Measurements from ENCODE around the gene NKD1. TPM values are rescaled to one million over a fixed set of nuclear protein-coding genes. Genes with fewer than 3 reads are reported as not detected.
"Not testable (repeated sequence)": the region's sequence is repeated elsewhere in the genome, so short reads cannot be mapped to it uniquely, and the experiment has no call there.

Gene NKD1
- total RNA-seq, 1 donor from 2014 or later, result 1.5 TPM

DNA sequence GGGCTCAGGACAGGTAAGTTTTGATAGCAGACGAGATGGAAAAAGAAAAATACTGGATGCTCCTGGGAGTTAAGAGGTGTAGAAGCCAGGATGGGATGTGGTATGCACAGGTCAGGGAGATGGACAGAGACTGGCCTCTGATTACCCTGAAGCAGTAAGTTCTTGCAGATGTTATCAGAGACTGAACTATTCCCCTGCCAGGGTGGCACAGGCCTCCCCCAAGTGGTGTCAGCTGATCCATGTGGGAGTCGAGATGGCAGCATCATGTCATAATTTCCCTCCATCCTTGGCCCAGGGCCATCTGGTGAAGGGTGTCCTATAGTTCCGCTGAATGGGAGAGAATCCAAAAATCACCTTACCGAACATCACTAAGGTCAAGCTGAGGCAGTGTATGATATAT, 14.1 kb upstream of the NKD1 start:
- intact Hi-C loops (cut with micrococcal nuclease), result no loop called here
- Mint-ChIP-seq H3K4me1 (no peaks in the 10 kb centered on the region), H3K36me3 (ENCODE audit: low read depth) (no peaks in the 10 kb centered on the region), H3K4me3 (no peak overlapping the region), H3K9me3 (peaks cover 18% of the 10 kb centered on the region), H3K27ac (no peak overlapping the region), H3K27me3 (peaks cover 19% of the 10 kb centered on the region)
- CTCF ChIA-PET, result no interaction called here
- TF ChIP-seq, protein P1, sequence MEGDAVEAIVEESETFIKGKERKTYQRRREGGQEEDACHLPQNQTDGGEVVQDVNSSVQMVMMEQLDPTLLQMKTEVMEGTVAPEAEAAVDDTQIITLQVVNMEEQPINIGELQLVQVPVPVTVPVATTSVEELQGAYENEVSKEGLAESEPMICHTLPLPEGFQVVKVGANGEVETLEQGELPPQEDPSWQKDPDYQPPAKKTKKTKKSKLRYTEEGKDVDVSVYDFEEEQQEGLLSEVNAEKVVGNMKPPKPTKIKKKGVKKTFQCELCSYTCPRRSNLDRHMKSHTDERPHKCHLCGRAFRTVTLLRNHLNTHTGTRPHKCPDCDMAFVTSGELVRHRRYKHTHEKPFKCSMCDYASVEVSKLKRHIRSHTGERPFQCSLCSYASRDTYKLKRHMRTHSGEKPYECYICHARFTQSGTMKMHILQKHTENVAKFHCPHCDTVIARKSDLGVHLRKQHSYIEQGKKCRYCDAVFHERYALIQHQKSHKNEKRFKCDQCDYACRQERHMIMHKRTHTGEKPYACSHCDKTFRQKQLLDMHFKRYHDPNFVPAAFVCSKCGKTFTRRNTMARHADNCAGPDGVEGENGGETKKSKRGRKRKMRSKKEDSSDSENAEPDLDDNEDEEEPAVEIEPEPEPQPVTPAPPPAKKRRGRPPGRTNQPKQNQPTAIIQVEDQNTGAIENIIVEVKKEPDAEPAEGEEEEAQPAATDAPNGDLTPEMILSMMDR (IDR thresholded peaks at IDR 0.05), result no peak
- ATAC-seq (ENCODE audit: low read depth), result no peak
- POLR2A ChIA-PET, result no interaction called here
- no peak for DNase-seq

DNA sequence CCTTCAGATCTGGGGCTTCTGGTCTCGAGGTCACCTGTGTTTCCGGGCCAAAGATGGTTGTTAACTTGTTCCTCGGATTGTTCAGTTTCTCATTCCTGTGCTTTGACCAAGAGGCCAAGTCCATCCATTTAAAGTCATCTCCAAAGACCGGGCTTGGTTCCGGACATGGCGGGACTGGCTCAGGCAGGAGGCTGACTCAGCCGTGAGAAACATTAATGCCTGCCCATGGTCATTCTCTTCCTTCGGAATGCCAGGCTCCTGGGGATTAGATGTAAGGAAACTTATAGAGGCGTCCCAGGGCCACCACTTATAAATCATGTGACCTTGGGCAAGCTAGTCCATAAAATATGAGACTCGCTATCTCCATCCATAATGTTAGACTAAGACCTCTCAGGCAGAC, 13.6 kb upstream of the NKD1 start:
- H3K4me1 Mint-ChIP-seq, result no peaks in the 10 kb centered on the region
- DNase-seq, result no peak
- TF ChIP-seq, protein P1 (IDR thresholded peaks at IDR 0.05), result no peak

DNA sequence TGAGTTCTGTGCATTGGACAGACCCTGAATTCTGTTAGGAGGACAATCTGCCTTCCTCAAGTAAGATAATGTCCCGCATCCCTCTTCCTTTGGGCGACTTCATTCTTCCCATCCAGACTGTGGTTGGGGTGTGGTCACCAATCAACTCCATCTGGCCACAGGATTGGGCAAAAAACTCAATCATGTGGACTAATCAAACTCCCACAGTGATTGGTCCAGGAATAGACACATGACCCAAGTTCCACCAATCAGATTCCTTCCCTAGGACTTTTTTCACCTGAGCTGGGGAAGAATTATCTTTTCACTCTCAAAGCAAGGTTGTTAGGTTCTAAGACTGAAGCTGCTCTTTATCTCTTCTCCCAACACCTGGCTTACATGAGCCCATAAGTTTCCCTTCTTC, 13.2 kb upstream of the NKD1 start:
- Mint-ChIP-seq H3K36me3 (ENCODE audit: low read depth) (no peaks in the 10 kb centered on the region), H3K27ac (no peak overlapping the region), H3K4me1 (no peaks in the 10 kb centered on the region), H3K4me3 (no peak overlapping the region), H3K9me3 (peaks cover 11% of the 10 kb centered on the region), H3K27me3 (peaks cover 15% of the 10 kb centered on the region)
- ATAC-seq (ENCODE audit: low read depth), result no peak
- POLR2A ChIA-PET, result no interaction called here
- no peak for DNase-seq
- TF ChIP-seq, protein P1 (IDR thresholded peaks at IDR 0.05), result no peak
- intact Hi-C loops (cut with micrococcal nuclease), result no loop called here
- CTCF ChIA-PET, result no interaction called here

More for the DNA sequence above, 13.6 kb upstream of the NKD1 start:
- intact Hi-C loops (cut with micrococcal nuclease), result no loop called here
- Mint-ChIP-seq H3K9me3 (peaks cover 14% of the 10 kb centered on the region), H3K27me3 (peaks cover 16% of the 10 kb centered on the region), H3K4me3 (no peak overlapping the region), H3K27ac (no peak overlapping the region), H3K36me3 (ENCODE audit: low read depth) (no peaks in the 10 kb centered on the region)
- ChIA-PET CTCF (no interaction called here), POLR2A (no interaction called here)
- ATAC-seq (ENCODE audit: low read depth), result no peak

DNA sequence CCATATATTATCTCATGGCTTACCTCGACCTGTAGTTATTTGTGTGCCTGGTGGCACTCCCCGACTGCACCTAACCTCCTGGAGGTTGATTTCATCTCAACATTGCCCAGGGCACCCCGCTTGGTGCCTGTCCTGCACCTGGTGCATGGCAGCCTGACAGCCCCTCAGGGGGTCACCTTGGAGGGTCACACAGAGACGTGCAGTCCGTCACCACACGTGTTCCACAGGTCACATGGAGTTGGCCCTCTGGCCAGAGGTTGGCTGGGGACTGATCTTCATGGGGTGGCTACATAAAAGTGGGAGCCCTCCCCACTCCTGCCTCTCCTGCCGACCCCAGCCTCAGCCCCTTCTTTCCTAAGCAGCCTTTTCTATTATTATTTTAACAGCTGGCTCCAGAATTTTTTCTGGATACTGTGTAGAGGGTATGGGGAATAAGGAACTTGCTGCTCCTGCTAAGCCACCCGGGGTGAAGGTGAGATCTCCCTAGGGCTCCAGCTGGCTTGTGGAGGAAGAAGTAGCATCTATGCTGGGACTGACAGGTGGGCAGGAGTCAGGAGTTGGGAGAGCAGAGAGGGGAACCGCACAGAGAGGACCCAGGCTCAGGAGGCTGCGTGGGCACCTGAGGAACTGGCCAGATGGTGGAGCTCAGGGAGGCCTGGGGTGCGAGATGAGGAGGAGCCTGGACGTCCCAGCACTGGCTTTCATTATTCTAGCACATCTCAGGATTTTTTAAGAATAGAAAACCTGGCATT, 12.5 kb upstream of the NKD1 start:
- CTCF ChIA-PET, result no interaction called here
- Mint-ChIP-seq H3K9me3 (peaks cover 6% of the 10 kb centered on the region), H3K36me3 (ENCODE audit: low read depth) (no peaks in the 10 kb centered on the region), H3K4me3 (no peak overlapping the region), H3K4me1 (no peaks in the 10 kb centered on the region), H3K27ac (no peak overlapping the region), H3K27me3 (peaks cover 12% of the 10 kb centered on the region)
- DNase-seq (no peak), ATAC-seq (ENCODE audit: low read depth) (no peak)
- POLR2A ChIA-PET, result no interaction called here
- intact Hi-C loops (cut with micrococcal nuclease), result no loop called here
- TF ChIP-seq, protein P1 (IDR thresholded peaks at IDR 0.05), result no peak

DNA sequence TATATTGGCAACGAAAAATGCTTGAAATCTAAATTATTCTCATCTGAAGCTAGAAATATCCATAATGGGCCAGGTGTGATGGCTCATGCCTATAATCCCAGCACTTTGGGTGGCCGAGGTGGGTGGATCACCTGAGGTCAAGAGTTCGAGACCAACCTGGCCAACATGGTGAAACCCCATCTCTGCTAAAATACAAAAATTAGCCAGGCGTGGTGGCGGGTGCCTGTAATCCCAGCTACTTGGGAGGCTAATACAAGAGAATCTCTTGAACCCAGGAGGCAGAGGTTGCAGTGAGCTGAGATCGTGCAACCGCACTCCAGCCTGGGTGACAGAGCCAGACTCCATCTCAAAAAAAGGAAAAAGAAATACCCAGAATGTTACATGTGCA, 11.9 kb upstream of the NKD1 start:
- ATAC-seq (ENCODE audit: low read depth), result not testable (repeated sequence)

More for the DNA sequence above, 11.9 kb upstream of the NKD1 start:
- H3K4me3 Mint-ChIP-seq; H3K4me1 Mint-ChIP-seq; DNase-seq; H3K27ac Mint-ChIP-seq; H3K9me3 Mint-ChIP-seq; H3K36me3 Mint-ChIP-seq (ENCODE audit: low read depth); POLR2A ChIA-PET; CTCF ChIA-PET; intact Hi-C loops (cut with micrococcal nuclease): not testable (repeated sequence)
- H3K27me3 Mint-ChIP-seq, result peaks cover 12% of the 10 kb centered on the region
